ENCODE measurements around the gene ETV6. TPM values are rescaled to one million over a fixed set of nuclear protein-coding genes. Genes with fewer than 3 reads are reported as not detected.

ETV6 gene
- total and polyA plus RNA-seq, 9 donors: 7.0 to 11.1 (median 9.1) TPM

DNA sequence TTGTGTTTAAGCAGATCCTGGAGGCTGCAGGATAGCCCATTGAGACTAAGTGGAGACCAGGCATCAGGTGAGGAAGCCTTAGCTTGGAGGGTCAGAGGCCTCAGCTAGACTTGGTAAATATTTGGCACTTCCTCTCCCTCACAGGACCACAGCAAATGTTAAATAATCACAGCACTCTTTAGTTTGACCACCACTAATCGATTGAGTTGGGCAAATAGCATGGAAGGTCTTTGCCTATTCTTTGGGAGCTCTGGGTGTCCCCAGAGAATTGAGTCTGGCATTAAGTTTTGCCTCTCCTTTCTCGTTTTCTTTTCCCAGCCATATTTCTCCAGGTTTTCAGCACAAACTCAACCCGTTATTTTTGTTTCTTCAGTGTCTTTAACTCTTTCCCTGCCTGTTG lies 61.4 kb downstream of the ETV6 start:
- DNase-seq: no peak

DNA sequence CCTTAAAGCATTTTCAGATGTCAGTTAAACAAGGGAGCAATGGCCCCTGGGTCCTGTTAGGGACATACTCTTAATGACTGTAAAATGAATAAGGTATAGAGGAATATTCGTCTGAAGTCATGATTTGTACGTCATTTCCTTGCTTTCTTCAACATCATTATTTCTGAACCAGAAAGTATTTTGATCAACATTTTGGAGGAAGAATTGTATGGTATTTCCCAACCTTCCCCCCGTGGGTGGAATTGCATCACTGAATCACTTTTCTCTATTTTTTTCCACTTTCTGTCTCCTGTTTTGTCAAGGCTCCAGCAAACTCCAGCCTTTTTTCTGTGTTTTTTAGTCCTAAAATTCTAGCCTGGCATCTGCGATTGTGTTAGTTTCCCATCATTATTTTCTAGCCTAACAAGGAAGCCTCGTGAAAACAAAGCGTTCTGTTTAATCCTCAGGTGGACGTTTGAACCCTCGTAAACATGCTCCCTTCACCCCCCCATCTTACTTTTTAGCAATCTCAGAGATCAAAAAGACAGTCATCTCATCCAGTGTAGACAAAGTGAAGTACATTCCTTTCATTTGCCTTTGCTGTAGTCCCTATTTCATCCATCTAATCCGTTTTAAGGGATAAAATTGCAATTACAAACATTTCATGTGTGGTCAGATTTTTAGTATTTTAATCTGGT lies 62.3 kb downstream of the ETV6 start:
- H3K27ac ChIP-seq (ENCODE audit: low read length): no peak overlapping the region
- H3K36me3 ChIP-seq (ENCODE audit: control insufficient read depth, insufficient read depth, low read length): no peaks in the 10 kb centered on the region

More for the DNA sequence above, 61.4 kb downstream of the ETV6 start:
- H3K27me3 ChIP-seq (ENCODE audit: control insufficient read depth, insufficient read depth, low read length): no peaks in the 10 kb centered on the region
- no peak overlapping the region for H3K27ac ChIP-seq (ENCODE audit: low read length)
- WGBS (ENCODE audit: insufficient coverage): no CpG with 5 or more reads among the region's 3 CpGs
- no peaks in the 10 kb centered on the region for H3K9me3 ChIP-seq (replicated peaks; ENCODE audit: control insufficient read depth, low read depth, low read length)
- H3K36me3 ChIP-seq (ENCODE audit: control insufficient read depth, insufficient read depth, low read length): no peaks in the 10 kb centered on the region
- H3K4me3 ChIP-seq (ENCODE audit: low read length): no peak overlapping the region
- H3K4me1 ChIP-seq (ENCODE audit: control insufficient read depth, insufficient read depth, low read length): peaks cover 11% of the 10 kb centered on the region

DNA sequence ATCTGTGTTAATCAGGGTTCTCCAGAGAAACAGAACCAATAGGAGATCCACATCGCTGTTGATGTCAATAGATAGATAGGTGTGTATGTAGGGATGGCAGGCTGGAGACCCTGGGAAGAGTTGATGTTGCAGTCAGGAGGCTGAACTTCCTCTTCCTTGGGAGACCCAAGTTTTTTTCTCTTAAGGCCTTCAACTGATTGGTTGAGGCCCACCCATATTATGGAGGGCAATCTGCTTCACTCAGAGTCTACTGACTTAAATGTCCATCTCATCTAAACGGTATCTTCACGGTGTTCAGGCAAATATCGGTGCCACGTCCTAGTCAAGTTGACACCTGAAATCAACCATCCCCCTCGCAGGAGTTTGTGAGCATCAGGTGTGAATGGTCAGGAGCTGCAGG lies 63.0 kb downstream of the ETV6 start:
- Histone ChIP-seq H3K36me3 (ENCODE audit: control insufficient read depth, insufficient read depth, low read length) (no peaks in the 10 kb centered on the region), H3K9me3 (replicated peaks; ENCODE audit: control insufficient read depth, low read depth, low read length) (no peaks in the 10 kb centered on the region), H3K27ac (ENCODE audit: low read length) (no peak overlapping the region), H3K4me3 (ENCODE audit: low read length) (no peak overlapping the region), H3K4me1 (ENCODE audit: control insufficient read depth, insufficient read depth, low read length) (peaks cover 8% of the 10 kb centered on the region), H3K27me3 (ENCODE audit: control insufficient read depth, insufficient read depth, low read length) (no peaks in the 10 kb centered on the region)
- WGBS (ENCODE audit: insufficient coverage): 98% methylated on average over 6 of the region's 6 CpGs
- no peak for DNase-seq

More for the DNA sequence above, 62.3 kb downstream of the ETV6 start:
- H3K4me3 ChIP-seq (ENCODE audit: low read length): no peak overlapping the region
- DNase-seq: peak; percentile 38
- 58% methylated on average over 5 of the region's 9 CpGs for WGBS (ENCODE audit: insufficient coverage)
- H3K9me3 ChIP-seq (replicated peaks; ENCODE audit: control insufficient read depth, low read depth, low read length): no peaks in the 10 kb centered on the region
- no peaks in the 10 kb centered on the region for H3K27me3 ChIP-seq (ENCODE audit: control insufficient read depth, insufficient read depth, low read length)
- peaks cover 8% of the 10 kb centered on the region for H3K4me1 ChIP-seq (ENCODE audit: control insufficient read depth, insufficient read depth, low read length)

GRCh38 chr12:11713202-11713601 lies 63.7 kb downstream of the ETV6 start:
- 89% methylated on average over 2 of the region's 4 CpGs for WGBS (ENCODE audit: insufficient coverage)
- H3K4me1 ChIP-seq (ENCODE audit: control insufficient read depth, insufficient read depth, low read length): peaks cover 8% of the 10 kb centered on the region

GRCh38 chr12:11714626-11715025 lies 65.2 kb downstream of the ETV6 start:
- Histone ChIP-seq H3K27ac (ENCODE audit: low read length) (no peak overlapping the region), H3K4me1 (ENCODE audit: control insufficient read depth, insufficient read depth, low read length) (peaks cover 12% of the 10 kb centered on the region), H3K36me3 (ENCODE audit: control insufficient read depth, insufficient read depth, low read length) (no peaks in the 10 kb centered on the region), H3K27me3 (ENCODE audit: control insufficient read depth, insufficient read depth, low read length) (no peaks in the 10 kb centered on the region), H3K9me3 (replicated peaks; ENCODE audit: control insufficient read depth, low read depth, low read length) (no peaks in the 10 kb centered on the region), H3K4me3 (ENCODE audit: low read length) (no peak overlapping the region)
- over 99% methylated on average over 5 of the region's 5 CpGs for WGBS (ENCODE audit: insufficient coverage)
- DNase-seq: no peak

More at GRCh38 chr12:11713202-11713601, 63.7 kb downstream of the ETV6 start:
- Histone ChIP-seq H3K36me3 (ENCODE audit: control insufficient read depth, insufficient read depth, low read length) (no peaks in the 10 kb centered on the region), H3K4me3 (ENCODE audit: low read length) (no peak overlapping the region), H3K27ac (ENCODE audit: low read length) (no peak overlapping the region), H3K9me3 (replicated peaks; ENCODE audit: control insufficient read depth, low read depth, low read length) (no peaks in the 10 kb centered on the region), H3K27me3 (ENCODE audit: control insufficient read depth, insufficient read depth, low read length) (no peaks in the 10 kb centered on the region)
- DNase-seq: no peak

GRCh38 chr12:11715621-11716020 lies 66.1 kb downstream of the ETV6 start:
- WGBS (ENCODE audit: insufficient coverage): 100% methylated on average over 1 of the region's 4 CpGs
- no peaks in the 10 kb centered on the region for H3K27me3 ChIP-seq (ENCODE audit: control insufficient read depth, insufficient read depth, low read length)
- DNase-seq: no peak
- no peak overlapping the region for H3K27ac ChIP-seq (ENCODE audit: low read length)
- H3K4me1 ChIP-seq (ENCODE audit: control insufficient read depth, insufficient read depth, low read length): peaks cover 10% of the 10 kb centered on the region
- no peaks in the 10 kb centered on the region for H3K9me3 ChIP-seq (replicated peaks; ENCODE audit: control insufficient read depth, low read depth, low read length)
- H3K4me3 ChIP-seq (ENCODE audit: low read length): no peak overlapping the region
- H3K36me3 ChIP-seq (ENCODE audit: control insufficient read depth, insufficient read depth, low read length): no peaks in the 10 kb centered on the region

DNA sequence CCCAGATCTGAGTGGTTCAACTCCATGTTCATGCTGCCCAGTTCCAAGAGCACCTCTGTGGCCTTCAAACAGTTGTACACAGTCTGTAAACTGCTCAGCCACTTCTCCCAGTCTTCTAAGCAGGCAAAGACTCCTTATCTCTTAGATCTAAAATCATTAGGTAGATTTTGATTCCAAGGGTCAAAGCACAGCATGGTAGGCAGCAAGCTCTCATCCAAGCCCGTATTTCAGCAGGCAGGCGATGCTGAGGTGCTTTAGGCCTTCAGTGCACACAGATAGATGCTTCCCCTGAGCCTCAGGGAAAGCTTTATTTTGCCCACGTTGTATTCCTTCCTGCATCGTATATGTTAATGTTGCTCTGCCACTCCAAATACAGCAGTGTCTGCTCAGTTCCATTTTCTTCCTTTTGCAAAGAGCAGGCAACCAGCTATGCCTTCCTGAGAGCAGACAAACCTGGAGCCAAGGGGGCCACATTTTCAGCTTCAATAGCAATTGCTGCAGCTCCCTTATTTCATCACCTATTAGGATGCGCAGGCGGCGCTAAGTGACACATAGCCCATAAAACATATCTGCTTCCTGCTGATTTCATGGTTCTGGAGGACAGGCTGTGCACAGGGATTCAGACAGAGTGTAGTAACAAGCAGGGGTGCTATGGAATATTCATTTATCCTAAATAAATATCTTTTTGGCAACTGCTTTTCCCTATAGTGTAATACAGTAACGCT lies 67.5 kb downstream of the ETV6 start:
- DNase-seq: no peak
- Histone ChIP-seq H3K9me3 (replicated peaks; ENCODE audit: control insufficient read depth, low read depth, low read length) (no peaks in the 10 kb centered on the region), H3K4me3 (ENCODE audit: low read length) (no peak overlapping the region), H3K27ac (ENCODE audit: low read length) (no peak overlapping the region), H3K4me1 (ENCODE audit: control insufficient read depth, insufficient read depth, low read length) (peaks cover 7% of the 10 kb centered on the region), H3K27me3 (ENCODE audit: control insufficient read depth, insufficient read depth, low read length) (no peaks in the 10 kb centered on the region), H3K36me3 (ENCODE audit: control insufficient read depth, insufficient read depth, low read length) (no peaks in the 10 kb centered on the region)
- WGBS (ENCODE audit: insufficient coverage): 49% methylated on average over 4 of the region's 8 CpGs

GRCh38 chr12:11717519-11717961 lies 68.1 kb downstream of the ETV6 start:
- H3K4me1 ChIP-seq (ENCODE audit: control insufficient read depth, insufficient read depth, low read length): peaks cover 7% of the 10 kb centered on the region

DNA sequence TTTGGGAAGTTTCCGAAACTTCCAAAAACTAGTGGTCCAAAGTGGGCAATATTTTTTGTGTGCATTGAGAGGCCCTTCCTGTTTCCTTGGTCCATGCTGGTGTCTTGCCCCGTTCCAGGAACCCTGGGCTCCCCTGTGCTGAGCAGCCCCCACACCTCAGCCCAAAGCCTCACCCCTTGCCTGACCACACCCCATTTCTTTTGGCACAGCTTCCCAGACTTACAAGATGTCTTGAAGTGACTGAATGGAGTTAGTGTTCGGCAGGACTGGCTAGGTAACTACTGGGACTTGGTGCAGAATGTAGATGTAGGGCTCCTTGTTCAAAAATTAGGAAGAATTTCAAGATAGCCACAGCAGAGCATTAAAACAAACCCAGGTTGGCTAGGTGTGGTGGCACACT lies 68.6 kb downstream of the ETV6 start:
- DNase-seq: no peak
- no peaks in the 10 kb centered on the region for H3K36me3 ChIP-seq (ENCODE audit: control insufficient read depth, insufficient read depth, low read length)
- H3K27me3 ChIP-seq (ENCODE audit: control insufficient read depth, insufficient read depth, low read length): no peaks in the 10 kb centered on the region
- H3K4me3 ChIP-seq (ENCODE audit: low read length): no peak overlapping the region
- H3K27ac ChIP-seq (ENCODE audit: low read length): no peak overlapping the region
- WGBS (ENCODE audit: insufficient coverage): no CpG with 5 or more reads among the region's 3 CpGs
- no peaks in the 10 kb centered on the region for H3K9me3 ChIP-seq (replicated peaks; ENCODE audit: control insufficient read depth, low read depth, low read length)
- H3K4me1 ChIP-seq (ENCODE audit: control insufficient read depth, insufficient read depth, low read length): peaks cover 7% of the 10 kb centered on the region

More at GRCh38 chr12:11717519-11717961, 68.1 kb downstream of the ETV6 start:
- no peak overlapping the region for H3K4me3 ChIP-seq (ENCODE audit: low read length)
- H3K27me3 ChIP-seq (ENCODE audit: control insufficient read depth, insufficient read depth, low read length): no peaks in the 10 kb centered on the region
- 53% methylated on average over 4 of the region's 8 CpGs for WGBS (ENCODE audit: insufficient coverage)
- H3K9me3 ChIP-seq (replicated peaks; ENCODE audit: control insufficient read depth, low read depth, low read length): no peaks in the 10 kb centered on the region
- H3K36me3 ChIP-seq (ENCODE audit: control insufficient read depth, insufficient read depth, low read length): no peaks in the 10 kb centered on the region
- H3K27ac ChIP-seq (ENCODE audit: low read length): no peak overlapping the region
- no peak for DNase-seq

DNA sequence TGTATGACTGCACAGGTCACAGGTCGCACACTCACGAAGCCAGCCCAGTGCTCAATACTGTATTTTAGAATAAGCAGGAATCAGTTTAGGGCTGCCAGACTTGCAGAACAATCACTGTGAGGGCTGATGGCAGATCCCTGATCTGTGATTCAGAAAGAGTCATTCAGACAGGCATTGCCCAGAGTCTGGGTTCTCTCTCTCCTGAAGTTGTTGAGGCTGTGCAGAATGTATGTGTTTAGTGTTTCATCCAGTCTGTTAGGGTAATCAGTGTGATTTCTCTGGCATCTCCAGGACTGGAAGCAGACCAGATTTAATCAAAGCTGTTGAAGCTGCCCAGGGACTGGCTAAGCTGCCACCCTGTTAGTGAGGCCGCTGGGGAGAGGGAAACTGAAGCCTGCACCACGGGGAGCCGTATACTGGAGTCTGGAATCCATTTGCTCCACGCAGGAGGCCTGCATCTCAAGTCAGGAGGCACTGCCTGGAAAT lies 69.3 kb downstream of the ETV6 start:
- Histone ChIP-seq H3K9me3 (replicated peaks; ENCODE audit: control insufficient read depth, low read depth, low read length) (no peaks in the 10 kb centered on the region), H3K36me3 (ENCODE audit: control insufficient read depth, insufficient read depth, low read length) (no peaks in the 10 kb centered on the region), H3K4me1 (ENCODE audit: control insufficient read depth, insufficient read depth, low read length) (peaks cover 10% of the 10 kb centered on the region), H3K27me3 (ENCODE audit: control insufficient read depth, insufficient read depth, low read length) (no peaks in the 10 kb centered on the region), H3K4me3 (ENCODE audit: low read length) (no peak overlapping the region), H3K27ac (ENCODE audit: low read length) (no peak overlapping the region)
- no peak for DNase-seq
- 66% methylated on average over 5 of the region's 6 CpGs for WGBS (ENCODE audit: insufficient coverage)

Measured in muscle of leg (tissue), 11 donors.